HG03064 (cell line): ENCODE data around the gene DHCR7.
A peak's percentile ranks its signal among the peaks of the same experiment; 100 is the strongest.

ENCODE experiments used
- ATAC-seq: cut with Tn5 transposase; IDR thresholded peaks from one replicate; pipeline ENCODE4 v1.9.1; 2021; ENCODE audit warnings: low read depth; ENCODE audit not compliant: unreplicated experiment

The DHCR7 gene

GRCh38 chr11:71448257-71449171 is at the start of gene DHCR7:
Gene DHCR7, minus strand, starts transcription at chr11:71448393. Its CDS starts 3,441 bp downstream, at chr11:71444952.
- peak; percentile 68 for ATAC-seq

DNA sequence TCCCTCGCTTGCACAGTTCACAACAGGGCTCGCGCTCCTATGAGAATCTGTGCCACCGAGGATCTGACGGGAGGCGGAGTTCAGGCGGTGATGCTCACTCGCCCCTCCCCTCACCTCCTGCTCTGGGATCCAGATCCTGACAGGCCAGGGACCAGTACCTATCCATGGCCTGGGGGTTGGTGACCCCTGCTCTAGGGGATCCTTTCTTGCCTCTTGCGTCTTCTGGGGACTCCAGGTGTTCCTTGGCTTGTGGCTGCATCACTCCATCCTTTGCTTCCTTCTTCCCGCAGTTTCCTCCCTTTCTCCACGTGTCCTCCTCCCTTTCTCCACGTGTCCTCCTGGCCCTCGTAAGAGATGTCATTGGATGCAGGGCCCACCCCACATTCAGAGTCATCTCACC is 48.2 kb upstream of the DHCR7 start:
- no peak for ATAC-seq

DNA sequence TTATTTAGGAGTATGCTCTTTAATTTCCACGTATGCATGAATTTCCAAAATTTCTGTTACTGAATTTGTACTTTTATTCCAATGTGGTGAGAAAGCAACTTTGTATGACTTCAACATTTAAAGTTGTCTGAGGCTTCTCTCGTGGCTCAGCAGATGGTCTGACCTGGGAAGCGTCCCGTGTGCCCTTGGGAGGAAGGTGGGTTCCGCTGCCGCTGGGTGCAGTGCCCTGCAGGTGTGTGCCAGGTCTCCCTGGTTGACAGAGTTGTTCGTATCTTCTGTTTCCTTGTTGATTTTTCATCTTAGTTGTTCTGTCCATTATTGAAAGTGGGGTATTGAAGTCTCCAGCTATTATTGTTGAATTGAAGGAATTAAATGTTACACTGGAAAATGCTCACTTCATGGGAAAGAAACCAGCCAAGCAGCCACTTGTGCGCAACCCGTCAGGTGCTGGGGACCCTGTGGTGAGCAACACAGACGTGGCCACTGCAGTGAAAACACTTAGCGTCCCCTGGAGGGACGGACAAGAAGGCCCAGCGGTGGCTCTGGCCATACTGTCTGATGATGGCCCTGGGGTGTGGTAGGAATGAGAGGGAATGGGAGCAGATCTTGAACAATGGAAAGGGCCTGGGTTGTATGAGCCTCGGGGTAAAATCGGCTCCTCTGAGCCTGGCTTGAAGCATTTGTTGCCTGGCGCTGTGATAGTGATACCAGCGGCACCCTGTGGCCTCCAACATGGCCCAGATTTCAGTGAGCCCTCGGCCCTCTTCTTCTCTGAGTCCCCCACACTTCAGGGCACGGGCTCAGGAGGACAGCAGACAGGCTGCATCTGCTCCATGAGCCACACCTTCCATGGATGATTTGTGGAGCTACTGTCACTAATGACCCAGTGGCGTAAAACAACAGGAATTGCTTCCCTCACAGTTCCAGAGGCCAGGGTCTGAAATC is 47.4 kb upstream of the DHCR7 start:
- no peak for ATAC-seq

DNA sequence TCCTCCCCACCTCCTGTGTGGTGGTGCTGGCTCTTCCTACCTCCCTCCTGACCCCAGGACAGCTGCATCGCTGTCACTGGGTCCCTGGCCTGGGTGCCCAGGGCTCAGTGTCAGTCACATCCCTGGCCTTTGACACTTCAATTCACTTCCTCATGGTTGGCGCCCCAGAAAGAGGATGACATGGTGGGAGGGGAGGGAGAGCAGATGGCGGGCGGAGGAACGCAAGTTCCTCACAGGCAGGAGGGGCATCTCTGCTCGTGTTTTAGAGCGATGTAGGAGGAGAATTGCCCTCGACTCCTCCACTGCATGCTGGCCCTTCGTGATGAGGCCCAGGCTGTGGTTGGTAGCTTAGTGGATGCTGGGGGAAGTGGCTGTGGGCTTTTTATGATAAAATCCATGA is 43.7 kb upstream of the DHCR7 start:
- no peak for ATAC-seq

DNA sequence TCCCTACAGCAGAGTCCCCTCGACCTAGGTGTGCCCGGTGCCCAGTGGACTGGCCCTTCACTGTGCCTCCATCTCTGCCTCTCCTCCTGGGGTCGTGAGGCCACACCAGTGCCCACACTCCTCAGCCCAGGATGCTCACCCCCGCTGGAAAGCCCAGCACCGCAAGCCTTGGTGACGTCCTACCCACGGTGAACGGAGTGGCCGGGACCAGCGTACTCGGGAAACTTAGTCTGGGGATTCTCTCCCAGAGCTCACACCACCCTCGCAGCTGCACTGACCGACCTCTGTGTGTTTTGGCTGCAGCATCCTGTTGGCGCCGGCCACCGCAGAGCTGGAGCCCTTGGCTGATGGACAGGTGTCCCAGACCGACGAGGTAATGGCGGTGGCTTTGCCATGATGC is 43.3 kb upstream of the DHCR7 start:
- ATAC-seq, result no peak

- ATAC-seq, result no peak
Measured at GRCh38 chr11:71490731-71491390, 42.7 kb upstream of the DHCR7 start.

DNA sequence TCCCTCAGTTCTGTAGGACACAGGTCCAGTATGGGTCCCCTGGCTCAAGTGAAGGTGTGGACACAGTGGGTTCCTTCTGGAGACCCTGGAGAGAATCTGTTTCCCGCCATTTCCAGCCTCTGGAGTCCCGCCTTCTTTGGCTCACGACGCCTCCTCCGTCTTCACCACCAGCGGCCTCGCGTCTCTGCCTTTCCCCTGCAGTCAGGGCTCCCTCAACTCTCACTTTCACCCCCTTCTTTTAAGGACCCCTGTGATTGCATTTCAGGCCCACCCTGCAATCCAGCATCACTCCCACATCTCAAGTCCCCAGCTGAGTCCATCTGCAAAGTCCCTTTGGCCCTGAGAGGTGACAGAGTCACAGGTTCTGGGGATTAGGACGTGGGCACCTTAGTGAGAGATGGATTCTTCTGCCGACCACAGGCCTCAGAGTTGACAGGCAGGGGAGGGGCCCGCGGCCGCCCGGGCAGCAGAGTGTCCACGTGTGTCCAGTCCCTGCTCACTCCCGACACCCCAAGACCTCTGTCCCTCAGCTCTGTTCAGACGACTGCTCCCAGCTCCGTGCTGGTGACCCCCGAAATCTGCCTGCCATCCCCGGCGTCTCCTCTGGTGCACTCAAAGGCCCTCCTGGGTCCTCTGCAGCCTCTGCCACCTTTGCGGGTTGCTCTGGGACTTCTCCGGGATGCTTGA is 42.0 kb upstream of the DHCR7 start:
- no peak for ATAC-seq

DNA sequence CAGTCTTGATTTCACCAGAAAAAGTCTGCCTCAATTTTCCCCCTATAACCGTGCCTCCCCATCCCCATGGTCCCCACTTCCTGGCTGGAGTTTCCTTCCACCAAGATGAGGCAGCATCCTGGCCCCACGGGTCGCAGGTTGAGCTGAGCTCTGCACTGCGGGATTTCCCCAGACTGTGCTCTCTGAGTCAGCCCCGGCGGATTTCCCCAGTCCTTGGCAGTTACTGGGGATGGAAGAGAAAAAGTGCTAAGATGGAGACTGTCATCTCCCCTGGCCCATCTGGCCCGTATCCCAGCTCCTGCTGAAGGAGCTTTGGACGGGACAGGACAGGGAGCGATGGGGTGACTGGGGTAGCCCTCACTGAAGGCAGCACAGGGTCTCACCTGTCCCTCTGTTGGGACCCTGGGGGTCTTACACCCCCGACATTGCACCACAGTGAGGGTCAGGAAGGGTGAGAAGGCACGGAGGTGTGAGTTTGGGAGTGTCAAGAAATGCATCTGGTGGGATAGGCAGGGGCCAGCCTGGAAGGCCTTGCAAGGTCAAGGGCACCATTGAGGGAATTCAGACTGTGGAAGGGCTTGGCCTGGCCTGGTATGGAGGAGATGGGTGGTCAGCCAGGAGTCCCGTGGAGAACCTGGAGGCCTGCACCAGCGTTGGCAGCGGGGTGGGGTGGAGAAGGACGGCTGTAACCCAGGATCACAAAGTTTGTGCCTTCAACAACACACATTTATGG is 41.3 kb upstream of the DHCR7 start:
- ATAC-seq, result no peak

GRCh38 chr11:71488681-71489270 is 40.6 kb upstream of the DHCR7 start:
- no peak for ATAC-seq

- no peak for ATAC-seq
Measured at GRCh38 chr11:71486320-71486719, 38.1 kb upstream of the DHCR7 start.

DNA sequence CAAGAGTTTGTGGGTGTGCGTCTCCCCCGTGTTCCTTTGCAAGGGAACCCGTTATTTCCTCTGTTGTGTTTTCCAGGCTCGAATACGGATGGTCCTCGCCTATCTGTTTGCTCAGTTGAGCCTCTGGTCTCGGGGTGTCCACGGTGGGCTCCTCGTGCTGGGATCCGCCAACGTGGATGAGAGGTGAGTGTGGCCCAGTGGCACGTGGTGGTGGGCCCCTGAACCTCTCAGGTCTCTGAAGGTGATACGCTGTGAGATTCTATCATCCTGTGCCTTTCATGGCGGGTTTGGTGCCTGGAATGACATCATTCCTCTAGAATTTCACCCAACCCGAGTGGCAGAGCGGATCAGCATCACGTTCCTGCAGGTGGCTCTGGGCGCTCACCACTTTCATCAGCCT is 37.3 kb upstream of the DHCR7 start:
- ATAC-seq, result no peak

DNA sequence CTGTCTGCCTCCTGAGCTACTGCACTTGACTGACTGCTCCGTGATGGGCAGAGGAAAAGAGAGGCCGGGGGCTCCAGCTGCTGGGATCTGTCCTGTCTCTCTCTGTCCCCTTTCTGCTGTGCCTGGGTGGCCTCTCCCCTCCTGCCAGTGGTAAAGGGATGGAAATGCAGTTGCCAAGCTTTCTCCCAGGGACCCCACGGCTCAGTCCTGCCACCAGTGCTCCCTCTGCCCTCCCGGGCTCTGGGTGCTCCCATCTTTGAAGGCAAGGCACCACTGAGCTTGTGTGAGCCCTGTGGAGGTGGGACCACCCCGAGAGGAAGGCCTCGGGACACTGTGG is 36.8 kb upstream of the DHCR7 start:
- ATAC-seq, result no peak

GRCh38 chr11:71484248-71485062 is 36.3 kb upstream of the DHCR7 start:
- ATAC-seq, result no peak

- no peak for ATAC-seq
Measured at GRCh38 chr11:71483692-71484091, 35.5 kb upstream of the DHCR7 start.

GRCh38 chr11:71482746-71483364 is 34.7 kb upstream of the DHCR7 start:
- no peak for ATAC-seq

DNA sequence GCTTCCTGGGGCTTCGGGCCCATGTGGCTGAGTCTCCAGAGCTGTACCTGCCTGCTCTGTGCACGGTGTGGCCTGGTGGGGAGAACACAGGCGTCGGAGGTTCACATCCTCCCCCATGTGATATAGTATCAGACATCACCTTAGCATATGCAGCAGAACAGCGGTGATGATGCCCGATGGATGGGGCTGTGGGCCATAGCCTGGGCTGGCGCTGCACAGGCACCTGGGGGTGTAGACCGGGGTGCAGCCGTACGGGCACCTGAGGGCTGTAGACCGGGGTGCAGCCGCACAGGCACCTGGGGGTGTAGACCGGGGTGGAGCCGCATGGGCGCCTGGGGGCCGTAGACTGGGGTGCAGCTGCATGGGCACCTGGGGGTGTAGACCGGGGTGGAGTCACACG is 34.0 kb upstream of the DHCR7 start:
- ATAC-seq, result no peak

DNA sequence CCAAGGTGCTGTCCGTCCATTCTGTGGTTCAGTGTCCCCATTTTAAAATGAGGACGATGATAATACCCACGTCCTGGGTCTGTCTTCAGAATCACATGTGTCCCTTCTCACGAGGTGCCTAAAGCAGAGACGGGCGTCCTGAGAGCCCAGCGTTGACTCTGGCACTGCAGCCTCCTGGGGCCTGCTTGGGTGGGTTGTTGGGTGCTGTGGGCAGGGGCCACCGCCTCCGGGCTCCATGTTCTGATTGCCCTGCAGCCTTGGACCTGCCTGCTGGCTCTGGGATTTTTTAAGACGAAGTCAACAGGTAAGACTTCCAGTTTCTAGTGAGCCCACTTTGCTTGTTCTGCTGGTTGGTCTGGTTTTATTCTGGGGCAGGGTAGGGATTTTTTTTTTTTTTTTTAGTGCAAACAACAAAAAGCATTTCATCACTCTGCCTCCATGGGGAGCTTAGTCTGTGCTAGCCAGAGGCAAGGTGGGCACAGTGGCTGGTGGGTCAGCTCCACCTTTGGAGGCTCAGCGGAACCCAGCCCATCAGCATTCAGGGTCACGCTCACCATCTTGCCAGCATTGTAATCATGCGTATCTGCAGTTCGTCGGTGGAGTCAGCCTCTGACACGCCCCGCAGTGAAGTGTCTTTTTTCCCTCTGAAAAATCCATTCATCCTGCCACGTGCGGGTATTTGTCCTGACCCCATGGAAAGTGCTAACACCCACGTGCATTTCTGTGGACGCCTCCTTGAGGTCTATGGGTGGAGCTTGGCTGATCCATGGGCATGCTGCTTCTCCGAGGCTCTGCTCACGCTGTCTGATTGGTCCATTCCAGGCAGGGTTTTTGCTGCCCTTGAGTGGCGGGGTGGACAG is 33.1 kb upstream of the DHCR7 start:
- ATAC-seq, result no peak
